HEK293 (cell line): Measurements from ENCODE around the gene SKAP1.
A peak's percentile ranks its signal among the peaks of the same experiment; 100 is the strongest.

Experiments
- CTCF ChIA-PET: fragments of 350-600 bp; formaldehyde crosslinking; extraction: SDS; loops from one replicate; lab custom pipeline; 2021; ENCODE audit warnings: antibody characterized with exemption; lab: Yijun Ruan, JAX
- POLR2A ChIA-PET: fragments of 300-600 bp; formaldehyde crosslinking; extraction: SDS; loops from one replicate; lab custom pipeline; 2020; ENCODE audit warnings: antibody characterized with exemption, inconsistent platforms; lab: Yijun Ruan, JAX
- H3K27ac ChIP-seq: fragments of 200-500 bp; sonication (Bioruptor generic); 2 replicates; pipeline ENCODE4 v1.5.1; 2014; ENCODE audit warnings: low read depth, low read length, control low read depth, inconsistent platforms; ENCODE audit errors: extremely low read depth
- H3K36me3 ChIP-seq, 2 experiments: fragments of 200-500 bp in 1 of 2; sonication (Bioruptor generic) in 1 of 2; 1 replicate in 1 of 2; 2 replicates in 1 of 2; pipeline ENCODE4 v1.5.1; 2014 to 2017; ENCODE audit warnings: inconsistent platforms in 2 of 2, low read length in 2 of 2; ENCODE audit not compliant: control insufficient read depth in 2 of 2, insufficient read depth in 1 of 2
- H3K4me1 ChIP-seq: fragments of 200-500 bp; sonication (Bioruptor generic); 2 replicates; pipeline ENCODE4 v1.5.1; 2014; ENCODE audit warnings: mild to moderate bottlenecking, low read length, inconsistent platforms; ENCODE audit not compliant: control insufficient read depth, insufficient read depth
- H3K4me3 ChIP-seq: 2 replicates; pipeline ENCODE4 v1.5.1; 2011; ENCODE audit warnings: low read depth, mild to moderate bottlenecking, control low read depth, low read length, moderate library complexity
- H3K9me3 ChIP-seq: fragments of 200-500 bp; sonication (Bioruptor generic); 2 replicates; pipeline ENCODE4 v1.5.1; 2014; ENCODE audit warnings: low read depth, low read length, inconsistent platforms; ENCODE audit not compliant: control insufficient read depth, insufficient read depth
- AEBP2 ChIP-seq: fragments of 450-650 bp; formaldehyde crosslinking; IDR thresholded peaks from 2 replicates; pipeline ENCODE4 v1.5.1; 2016; ENCODE audit warnings: missing biosample characterization, missing genetic modification characterization, borderline replicate concordance
- ELK4 ChIP-seq: IDR thresholded peaks from 2 replicates; pipeline ENCODE4 v1.6.1; 2011; ENCODE audit warnings: mild to moderate bottlenecking, low read depth, low read length, borderline replicate concordance
- HOXC10 ChIP-seq: sonication (generic); formaldehyde crosslinking; IDR thresholded peaks from 2 replicates; pipeline ENCODE4 v1.8.1; 2023; ENCODE audit warnings: mild to moderate bottlenecking, missing genetic modification reagents
- HOXD13 ChIP-seq: sonication (generic); formaldehyde crosslinking; IDR thresholded peaks from 2 replicates; pipeline ENCODE4 v1.8.0; 2022; ENCODE audit warnings: missing genetic modification reagents, borderline replicate concordance
- KLF10 ChIP-seq: fragments of 450-650 bp; IDR thresholded peaks from 2 replicates; pipeline ENCODE4 v1.5.1; 2018; ENCODE audit warnings: missing biosample characterization, mild to moderate bottlenecking, missing genetic modification characterization
- MYNN ChIP-seq: fragments of 450-650 bp; formaldehyde crosslinking; IDR thresholded peaks from 2 replicates; pipeline ENCODE4 v1.5.1; 2016; ENCODE audit warnings: missing biosample characterization, missing genetic modification characterization, borderline replicate concordance
- REST ChIP-seq: fragments of 450-650 bp; formaldehyde crosslinking; IDR thresholded peaks from 2 replicates; pipeline ENCODE4 v1.5.1; 2016; ENCODE audit warnings: missing biosample characterization, missing genetic modification characterization
- SETDB1 ChIP-seq: IDR thresholded peaks from one replicate; pipeline ENCODE4 v1.6.1; 2017; ENCODE audit warnings: mild to moderate bottlenecking, low read length, moderate library complexity, mixed read lengths; ENCODE audit not compliant: insufficient read length
- ZBTB17 ChIP-seq: fragments of 450-650 bp; formaldehyde crosslinking; IDR thresholded peaks from 2 replicates; pipeline ENCODE4 v1.5.1; 2016; ENCODE audit warnings: missing biosample characterization, missing genetic modification characterization
- ZBTB20 ChIP-seq: fragments of 450-650 bp; formaldehyde crosslinking; IDR thresholded peaks from 2 replicates; pipeline ENCODE4 v1.5.1; 2016; ENCODE audit warnings: missing biosample characterization, missing genetic modification characterization
- ZBTB21 ChIP-seq: fragments of 450-650 bp; formaldehyde crosslinking; IDR thresholded peaks from 2 replicates; pipeline ENCODE4 v1.5.1; 2017; ENCODE audit warnings: missing biosample characterization, missing genetic modification characterization
- ZEB2 ChIP-seq: fragments of 450-650 bp; formaldehyde crosslinking; IDR thresholded peaks from 2 replicates; pipeline ENCODE4 v1.5.1; 2016; ENCODE audit warnings: missing biosample characterization, missing genetic modification characterization
- ZNF114 ChIP-seq: fragments of 450-650 bp; formaldehyde crosslinking; IDR thresholded peaks from 2 replicates; pipeline ENCODE4 v1.5.0; 2017; ENCODE audit warnings: missing biosample characterization, missing genetic modification characterization
- ZNF121 ChIP-seq: fragments of 450-650 bp; formaldehyde crosslinking; IDR thresholded peaks from 2 replicates; pipeline ENCODE4 v1.5.1; 2016; ENCODE audit warnings: missing biosample characterization, missing genetic modification characterization
- ZNF18 ChIP-seq: fragments of 450-650 bp; formaldehyde crosslinking; IDR thresholded peaks from 2 replicates; pipeline ENCODE4 v1.5.1; 2016; ENCODE audit warnings: missing biosample characterization, missing genetic modification characterization
- ZNF2 ChIP-seq: fragments of 450-650 bp; formaldehyde crosslinking; IDR thresholded peaks from 2 replicates; pipeline ENCODE4 v1.5.1; 2016; ENCODE audit warnings: missing biosample characterization, missing genetic modification characterization
- ZNF266 ChIP-seq: fragments of 450-650 bp; formaldehyde crosslinking; IDR thresholded peaks from 2 replicates; pipeline ENCODE4 v1.5.1; 2016; ENCODE audit warnings: missing biosample characterization, missing genetic modification characterization, low read depth
- ZNF274 ChIP-seq, 2 experiments: fragments of 200-500 bp in 1 of 2; fragments of 450-650 bp in 1 of 2; sonication (Bioruptor generic) in 1 of 2; formaldehyde crosslinking in 1 of 2; IDR thresholded peaks; 2 replicates each; pipeline versions ENCODE4 v1.5.1 to v1.6.1; 2014 to 2016; ENCODE audit warnings: borderline replicate concordance in 1 of 2, inconsistent platforms in 1 of 2, low read length in 1 of 2, missing biosample characterization in 1 of 2, missing genetic modification characterization in 1 of 2
- ZNF311 ChIP-seq: fragments of 450-650 bp; formaldehyde crosslinking; IDR thresholded peaks from 2 replicates; pipeline ENCODE4 v1.5.1; 2017; ENCODE audit warnings: missing biosample characterization, missing genetic modification characterization, borderline replicate concordance
- ZNF366 ChIP-seq: fragments of 450-650 bp; formaldehyde crosslinking; conservative IDR thresholded peaks from 2 replicates; pipeline ENCODE4 v1.5.1; 2016; ENCODE audit warnings: missing biosample characterization, missing genetic modification characterization
- ZNF426 ChIP-seq: fragments of 450-650 bp; formaldehyde crosslinking; IDR thresholded peaks from 2 replicates; pipeline ENCODE4 v1.5.1; 2017; ENCODE audit warnings: missing biosample characterization, missing genetic modification characterization, mild to moderate bottlenecking, inconsistent platforms, moderate library complexity
- ZNF580 ChIP-seq: fragments of 450-650 bp; formaldehyde crosslinking; IDR thresholded peaks from 2 replicates; pipeline ENCODE4 v1.5.1; 2016; ENCODE audit warnings: missing biosample characterization, missing genetic modification characterization
- ZNF654 ChIP-seq: fragments of 450-650 bp; formaldehyde crosslinking; IDR thresholded peaks from 2 replicates; pipeline ENCODE4 v1.5.1; 2016; ENCODE audit warnings: low read depth, missing biosample characterization, missing genetic modification characterization
- ZNF704 ChIP-seq: fragments of 450-650 bp; formaldehyde crosslinking; IDR thresholded peaks from 2 replicates; pipeline ENCODE4 v1.5.1; 2016; ENCODE audit warnings: missing biosample characterization, missing genetic modification characterization
- ZNF76 ChIP-seq: fragments of 450-650 bp; formaldehyde crosslinking; IDR thresholded peaks from 2 replicates; pipeline ENCODE4; 2016; ENCODE audit warnings: low read depth, missing biosample characterization, missing genetic modification characterization, borderline replicate concordance
- ZNF792 ChIP-seq: fragments of 450-650 bp; formaldehyde crosslinking; IDR thresholded peaks from 2 replicates; pipeline ENCODE4 v1.5.1; 2016; ENCODE audit warnings: missing biosample characterization, missing genetic modification characterization
- ZXDB ChIP-seq: fragments of 450-650 bp; formaldehyde crosslinking; IDR thresholded peaks from 2 replicates; pipeline ENCODE4 v1.5.1; 2016; ENCODE audit warnings: missing biosample characterization, missing genetic modification characterization

The SKAP1 gene

GRCh38 chr17:48198950-48199541, 231.0 kb downstream of the SKAP1 start:
- CTCF ChIA-PET, result interaction anchor here (0.6 to 1.4 kb wide), 4 partner anchors 19 to 422 kb away, joined by 3 to 10 read pairs (median 4); no protein-coding TSS in a partner anchor
- peaks cover 6% of the 10 kb centered on the region; the same call in 1 of the 2 replicates for H3K4me1 ChIP-seq
- H3K27ac ChIP-seq, result peak overlapping the region; percentile 20; the same call in 1 of the 2 replicates
- H3K9me3 ChIP-seq, result no peaks in the 10 kb centered on the region
- no peaks in the 10 kb centered on the region for H3K36me3 ChIP-seq
- H3K4me3 ChIP-seq, result no peak overlapping the region
- POLR2A ChIA-PET, result interaction anchor here (0.6 kb wide), 1 partner anchor 768 kb away, joined by 3 read pairs; no protein-coding TSS in a partner anchor
- TF ChIP-seq ZXDB (tag by site-specific recombination) (peak; percentile 56; the same call in 1 of the 2 replicates), ZNF274 (IDR thresholded peaks at IDR 0.05; ENCODE audit: low read length) (no peak), ZNF274 (tag by site-specific recombination; IDR thresholded peaks at IDR 0.05; ENCODE audit: borderline replicate concordance) (no peak), SETDB1 (no peak), ZNF121 (tag by site-specific recombination) (no peak), ZNF114 (tag by site-specific recombination) (no peak), ZNF2 (tag by site-specific recombination) (no peak), ELK4 (no peak), HOXD13 (no peak), ZBTB20 (tag by site-specific recombination) (no peak), ZNF426 (tag by site-specific recombination) (no peak), ZNF76 (tag by site-specific recombination) (no peak), MYNN (tag by site-specific recombination) (no peak), AEBP2 (tag by site-specific recombination) (no peak), ZNF654 (tag by site-specific recombination) (0 out of 2 replicates have a peak, but pooled peaks have one; percentile 11), ZNF704 (tag by site-specific recombination) (no peak), ZNF792 (tag by site-specific recombination) (no peak), ZNF266 (no peak), ZNF311 (tag by site-specific recombination) (no peak), REST (no peak), ZBTB21 (tag by site-specific recombination) (no peak), ZBTB17 (peak; percentile 96), ZNF18 (tag by site-specific recombination) (no peak), KLF10 (tag by site-specific recombination) (no peak), ZNF366 (tag by site-specific recombination) (peak; percentile 50), HOXC10 (CRISPR knock-in tag) (no peak), ZEB2 (tag by site-specific recombination) (peak; percentile 69), ZNF580 (0 out of 2 replicates have a peak, but pooled peaks have one; percentile 13)
